ENCODE results near the gene PROZ.
"Not testable (repeated sequence)": the region's sequence is repeated elsewhere in the genome, so short reads cannot be mapped to it uniquely, and the experiment has no call there.

Gene PROZ

GRCh38 chr13:113157929-113158747 is at the start of gene PROZ:
Gene PROZ, plus strand, starts transcription at chr13:113158648. Its CDS starts 13 bp downstream, at chr13:113158661.
- DNase-seq, result no peak

GRCh38 chr13:113109151-113110047 is 49.0 kb upstream of the PROZ start:
- no peak for DNase-seq

- peak; percentile 3 to 18 for DNase-seq
These were observed 48.2 kb upstream of the PROZ start for GRCh38 chr13:113110048-113110851.

- no peak for DNase-seq
These were observed 47.6 kb upstream of the PROZ start for GRCh38 chr13:113110852-113111315.

GRCh38 chr13:113111821-113112220 is 46.6 kb upstream of the PROZ start:
- not testable (repeated sequence) for DNase-seq

- not testable (repeated sequence) for DNase-seq
These were observed 46.0 kb upstream of the PROZ start for GRCh38 chr13:113112475-113112874.

GRCh38 chr13:113112893-113113845 is 45.3 kb upstream of the PROZ start:
- DNase-seq, result no peak

GRCh38 chr13:113113846-113114271 is 44.6 kb upstream of the PROZ start:
- DNase-seq, result no peak

- no peak for DNase-seq
These were observed 43.7 kb upstream of the PROZ start for GRCh38 chr13:113114511-113115362.

GRCh38 chr13:113115363-113116205 is 42.9 kb upstream of the PROZ start:
- no peak for DNase-seq

GRCh38 chr13:113116206-113116800 is 42.1 kb upstream of the PROZ start:
- no peak for DNase-seq

- no peak for DNase-seq
These were observed 41.6 kb upstream of the PROZ start for GRCh38 chr13:113116871-113117271.

- no peak for DNase-seq
These were observed 41.0 kb upstream of the PROZ start for GRCh38 chr13:113117335-113117872.

GRCh38 chr13:113117911-113118260 is 40.6 kb upstream of the PROZ start:
- DNase-seq, result no peak

- no peak for DNase-seq
These were observed 40.0 kb upstream of the PROZ start for GRCh38 chr13:113118261-113119021.

- DNase-seq, result no peak
These were observed 39.2 kb upstream of the PROZ start for GRCh38 chr13:113119166-113119821.

GRCh38 chr13:113119822-113120189 is 38.6 kb upstream of the PROZ start:
- no peak for DNase-seq
